H1 (cell line): ENCODE measurements around the gene DCAF15. TPM values are rescaled to one million over a fixed set of nuclear protein-coding genes. Genes with fewer than 3 reads are reported as not detected.
A peak's percentile ranks its signal among the peaks of the same experiment; 100 is the strongest.
"Not testable (repeated sequence)": the region's sequence is repeated elsewhere in the genome, so short reads cannot be mapped to it uniquely, and the experiment has no call there.

Source experiments
- CTCF ChIA-PET: fragments of 300-600 bp; sonication (Branson Sonifier 250); formaldehyde crosslinking; loops from one replicate; lab custom pipeline; 2021; ENCODE audit not compliant: partially characterized antibody; lab: Charles Lee
- POLR2A ChIA-PET: fragments of 300-600 bp; sonication (Branson Sonifier 250); formaldehyde crosslinking; loops from one replicate; lab custom pipeline; 2021; ENCODE audit warnings: inconsistent platforms; ENCODE audit not compliant: partially characterized antibody; lab: Charles Lee
- DNase-seq, 2 experiments: peaks; one replicate each; pipeline versions ENCODE4 v3.0.0 to v3.0.0-alpha.2; 2010 to 2022; ENCODE audit warnings: low spot score in 2 of 2, low read depth in 1 of 2, mixed read lengths in 1 of 2
- FAIRE-seq: peaks from 2 replicates; lab custom pipeline; 2011; peaks lifted over from hg19 to GRCh38; lab: Jason Lieb, UNC
- H2AFZ ChIP-seq: 2 replicates; pipeline ENCODE4 v1.8.1; 2012; ENCODE audit warnings: low read length, inconsistent platforms
- H2AK5ac ChIP-seq: 2 replicates; pipeline ENCODE4 v1.6.1; 2013; ENCODE audit warnings: low read depth, low read length
- H2BK120ac ChIP-seq: replicated peaks from 2 replicates; pipeline ENCODE3; 2013; ENCODE audit warnings: low read depth, low read length, inconsistent platforms
- H2BK12ac ChIP-seq: 2 replicates; pipeline ENCODE4 v1.6.1; 2013; ENCODE audit warnings: low read depth, low read length
- H2BK15ac ChIP-seq: 2 replicates; pipeline ENCODE4 v1.6.1; 2013; ENCODE audit warnings: low read length
- H2BK20ac ChIP-seq: 2 replicates; pipeline ENCODE4 v1.6.1; 2013; ENCODE audit warnings: low read length
- H2BK5ac ChIP-seq: 2 replicates; pipeline ENCODE4 v1.6.1; 2013; ENCODE audit warnings: low read depth, low read length
- H3K14ac ChIP-seq: 2 replicates; pipeline ENCODE4 v1.6.1; 2013; ENCODE audit warnings: inconsistent platforms; ENCODE audit not compliant: insufficient read length
- H3K18ac ChIP-seq: 2 replicates; pipeline ENCODE4 v1.6.1; 2013; ENCODE audit warnings: low read length; ENCODE audit errors: extremely low read depth
- H3K23ac ChIP-seq: 2 replicates; pipeline ENCODE4 v1.6.1; 2013; ENCODE audit warnings: inconsistent platforms; ENCODE audit not compliant: insufficient read length
- H3K23me2 ChIP-seq: 2 replicates; pipeline ENCODE4 v1.6.1; 2013; ENCODE audit warnings: low read depth, low read length
- H3K27ac ChIP-seq: 2 replicates; pipeline ENCODE4 v1.6.1; 2011; ENCODE audit warnings: low read depth, low read length, inconsistent platforms
- H3K27me3 ChIP-seq, 4 experiments: replicated peaks in 1 of 4; 1 replicate in 1 of 4; 2 replicates in 3 of 4; pipeline versions ENCODE4 v1.6.1 to v1.8.1; 2011 to 2013; ENCODE audit warnings: low read length in 3 of 4, mild to moderate bottlenecking in 3 of 4, inconsistent platforms in 2 of 4, mixed read lengths in 2 of 4, moderate library complexity in 1 of 4; ENCODE audit not compliant: control insufficient read depth in 3 of 4, insufficient read depth in 3 of 4; ENCODE audit errors: extremely low read depth in 1 of 4
- H3K36me3 ChIP-seq, 4 experiments: 2 replicates each; pipeline versions ENCODE4 v1.6.1 to v1.8.1; 2011 to 2013; ENCODE audit warnings: mild to moderate bottlenecking in 4 of 4, low read length in 3 of 4, moderate library complexity in 2 of 4, control low read depth in 1 of 4, inconsistent platforms in 1 of 4; ENCODE audit not compliant: insufficient read depth in 4 of 4, control insufficient read depth in 2 of 4
- H3K4ac ChIP-seq: replicated peaks from 2 replicates; pipeline ENCODE3; 2013; ENCODE audit warnings: low read length, low read depth, mixed read lengths, inconsistent platforms; ENCODE audit not compliant: insufficient read length
- H3K4me1 ChIP-seq, 4 experiments: replicated peaks in 1 of 4; 1 replicate in 1 of 4; 2 replicates in 3 of 4; pipeline versions ENCODE4 v1.6.1 to v1.8.1; 2011 to 2013; ENCODE audit warnings: low read length in 3 of 4, inconsistent platforms in 2 of 4, mixed read lengths in 1 of 4; ENCODE audit not compliant: insufficient read depth in 4 of 4, control insufficient read depth in 3 of 4
- H3K4me2 ChIP-seq, 2 experiments: 2 replicates each; pipeline versions ENCODE4 v1.6.1 to v1.8.1; 2011 to 2013; ENCODE audit warnings: low read depth in 2 of 2, low read length in 2 of 2, control low read depth in 1 of 2, inconsistent platforms in 1 of 2, mild to moderate bottlenecking in 1 of 2; ENCODE audit not compliant: insufficient read depth in 1 of 2
- H3K4me3 ChIP-seq, 4 experiments: fragments of 200-600, 300-600 bp in 1 of 4; sonication (generic), shearing (Covaris generic), sonication (Bioruptor Twin) in 1 of 4; 2 replicates each; pipeline versions ENCODE4 v1.5.1 to v1.8.1; 2011 to 2016; ENCODE audit warnings: low read length in 4 of 4, low read depth in 3 of 4, control low read depth in 2 of 4, inconsistent platforms in 2 of 4, mild to moderate bottlenecking in 2 of 4, mixed read lengths in 1 of 4, moderate library complexity in 1 of 4; ENCODE audit not compliant: insufficient read depth in 2 of 4; ENCODE audit errors: extremely low read depth in 1 of 4
- H3K56ac ChIP-seq: replicated peaks from 2 replicates; pipeline ENCODE3; 2013; ENCODE audit warnings: low read depth, mild to moderate bottlenecking, mixed read lengths, low read length, inconsistent platforms; ENCODE audit not compliant: insufficient read length
- H3K79me1 ChIP-seq: 2 replicates; pipeline ENCODE4 v1.6.1; 2013; ENCODE audit warnings: low read depth, low read length, control low read depth
- H3K79me2 ChIP-seq, 2 experiments: 2 replicates each; pipeline versions ENCODE4 v1.6.1 to v1.8.1; 2012 to 2013; ENCODE audit warnings: low read length in 2 of 2, mild to moderate bottlenecking in 2 of 2, inconsistent platforms in 1 of 2; ENCODE audit not compliant: insufficient read depth in 2 of 2, control insufficient read depth in 1 of 2
- H3K9ac ChIP-seq, 4 experiments: replicated peaks in 1 of 4; 1 replicate in 1 of 4; 2 replicates in 3 of 4; pipeline versions ENCODE4 v1.6.1 to v1.8.1; 2011 to 2013; ENCODE audit warnings: low read depth in 3 of 4, low read length in 3 of 4, control low read depth in 2 of 4, mild to moderate bottlenecking in 2 of 4, moderate library complexity in 2 of 4, inconsistent platforms in 1 of 4; ENCODE audit errors: extremely low read depth in 1 of 4
- H3K9me3 ChIP-seq, 2 experiments: 2 replicates each; pipeline versions ENCODE4 v1.6.1 to v1.8.1; 2012 to 2013; ENCODE audit warnings: mild to moderate bottlenecking in 2 of 2, moderate library complexity in 2 of 2, control low read depth in 1 of 2, inconsistent platforms in 1 of 2, low read depth in 1 of 2, low read length in 1 of 2, mixed read lengths in 1 of 2; ENCODE audit not compliant: insufficient read depth in 2 of 2
- H4K20me1 ChIP-seq, 2 experiments: replicated peaks in 1 of 2; 2 replicates each; pipeline versions ENCODE3 to v1.8.1; 2011 to 2013; ENCODE audit warnings: inconsistent platforms in 2 of 2, low read length in 2 of 2, mild to moderate bottlenecking in 1 of 2; ENCODE audit not compliant: insufficient read depth in 2 of 2, control insufficient read depth in 1 of 2
- H4K5ac ChIP-seq: 2 replicates; pipeline ENCODE4 v1.6.1; 2013; ENCODE audit warnings: low read length, low read depth, mixed read lengths, inconsistent platforms; ENCODE audit not compliant: insufficient read length
- H4K8ac ChIP-seq: 2 replicates; pipeline ENCODE4 v1.8.0; 2013; ENCODE audit warnings: mild to moderate bottlenecking, moderate library complexity, low read length, inconsistent platforms; ENCODE audit not compliant: insufficient read depth; ENCODE audit errors: extremely low read depth
- H4K91ac ChIP-seq: replicated peaks from 2 replicates; pipeline ENCODE3; 2013; ENCODE audit warnings: low read length, mixed read lengths, inconsistent platforms; ENCODE audit not compliant: insufficient read length
- WGBS, 2 experiments: shearing (Covaris generic) in 1 of 2; methylation state at CpG; one replicate each; pipeline versions ENCODE4 v1.1.6 to v1.1.7; 2013 to 2015; ENCODE audit warnings: low lambda C conversion rate in 2 of 2, mixed read lengths in 2 of 2, inconsistent platforms in 1 of 2, low coverage in 1 of 2, missing lambda C conversion rate in 1 of 2; ENCODE audit not compliant: insufficient replicate concordance in 2 of 2, insufficient coverage in 1 of 2, insufficient read length in 1 of 2; ENCODE audit errors: extremely low coverage in 1 of 2, missing lambda C conversion rate in 1 of 2; 5-methylcytosine and 5-hydroxymethylcytosine counted together
- polyA plus RNA-seq, 7 experiments: library from polyadenylated mRNA; depleted of rRNA in 3 of 7; stranded (reverse) in 5 of 7; unstranded in 2 of 7; fragments of >200 nt in 5 of 7; fragments of 200-250 nt in 2 of 7; gene quantifications; 1 replicate in 5 of 7; 2 replicates in 1 of 7; 4 replicates in 1 of 7; pipeline versions ENCODE4 v1.2.1 to v1.2.3, GENCODE V29; 2011 to 2013; ENCODE audit warnings: missing spikeins in 2 of 7, mixed read lengths in 2 of 7
- total RNA-seq: library from RNA; stranded (reverse); fragmentation: NEBNext Ultra II Directional; extraction: Animal tissue kit (Norgen Biotek cat#: 25700); gene quantifications from 2 replicates; pipeline ENCODE4 v1.2.1, GENCODE V29; 2021

The DCAF15 gene
- total and polyA plus RNA-seq, 2 of the 8 experiments (the other 6 are each of a cell fraction or from before 2014, with no cell fraction given) = 68.7 to 80.8 TPM

DNA sequence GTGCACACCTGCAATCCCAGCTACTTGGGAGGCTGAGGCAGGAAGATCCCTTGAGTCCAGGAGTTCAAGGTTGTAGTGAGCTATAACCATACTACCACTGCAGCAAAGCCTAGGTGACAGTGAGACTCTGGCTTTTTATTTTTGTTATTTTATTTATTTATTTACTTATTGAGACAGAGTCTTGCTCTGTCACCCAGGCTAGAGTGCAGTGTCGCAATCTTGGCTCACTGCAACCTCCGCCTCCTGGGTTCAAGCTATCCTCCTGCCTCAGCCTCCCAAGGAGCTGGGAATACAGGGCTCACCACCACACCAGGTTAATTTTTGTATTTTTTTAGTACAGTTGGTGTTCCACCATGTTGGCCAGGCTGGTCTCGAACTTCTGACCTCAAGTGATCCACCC, 21.2 kb downstream of the DCAF15 start:
- H3K14ac ChIP-seq, H3K4me3 ChIP-seq, H2BK12ac ChIP-seq, H4K20me1 ChIP-seq, H3K56ac ChIP-seq, FAIRE-seq, H2BK20ac ChIP-seq, H3K27me3 ChIP-seq, H3K4me1 ChIP-seq, H3K23me2 ChIP-seq, H3K79me2 ChIP-seq, H3K9me3 ChIP-seq, H4K91ac ChIP-seq, H3K23ac ChIP-seq, DNase-seq, H3K79me1 ChIP-seq, H3K18ac ChIP-seq, H4K8ac ChIP-seq, H3K4ac ChIP-seq, H2BK5ac ChIP-seq, H3K27ac ChIP-seq, H2BK120ac ChIP-seq, H4K5ac ChIP-seq, H2BK15ac ChIP-seq, H3K9ac ChIP-seq, H2AFZ ChIP-seq: not testable (repeated sequence)
- Histone ChIP-seq H3K36me3 (peaks cover 0 to 11% (median 5%) of the 10 kb centered on the region in 4 experiments; a peak in 3 of 8 replicates), H3K4me2 (peak overlapping the region in 1 of 2 experiments; percentile 42; a peak in 1 of 4 replicates), H2AK5ac (peak overlapping the region; percentile 65; the same call in 1 of the 2 replicates)
- 85% methylated on average over 3 of the region's 3 CpGs; no CpG with 5 or more reads in 1 of the 2 experiments for WGBS, 2 experiments
- ChIA-PET CTCF (interaction anchor here (1.6 to 10.3 kb wide), 6 partner anchors 12 to 99 kb away, joined by 3 to 77 read pairs (median 6); partner anchors contain the start of genes IL27RA and MISP3), POLR2A (interaction anchor here (0.6 to 4.9 kb wide), 8 partner anchors 12 to 371 kb away, joined by 3 to 44 read pairs (median 3); no protein-coding TSS in a partner anchor)
